Activated CD8-positive, alpha-beta memory T cell treated with anti-CD3 and anti-CD28 coated beads for 24 hours (primary cell): ENCODE results near the gene C1QB.
"Not testable (repeated sequence)": the region's sequence is repeated elsewhere in the genome, so short reads cannot be mapped to it uniquely, and the experiment has no call there.

Source experiments
- DNase-seq: peaks from one replicate; pipeline ENCODE4 v3.0.0-alpha.2; 2020

Gene C1QB

GRCh38 chr1:22670352-22670975 lies 17.4 kb downstream of the C1QB start:
- DNase-seq = no peak

- no peak for DNase-seq
Observed at GRCh38 chr1:22671999-22672398, 19.0 kb downstream of the C1QB start.

- no peak for DNase-seq
Observed at GRCh38 chr1:22673486-22674409, 20.7 kb downstream of the C1QB start.

- no peak for DNase-seq
Observed at GRCh38 chr1:22674410-22674749, 21.3 kb downstream of the C1QB start.

GRCh38 chr1:22676151-22676550 lies 23.1 kb downstream of the C1QB start:
- DNase-seq = not testable (repeated sequence)

- DNase-seq = no peak
Observed at GRCh38 chr1:22676916-22677583, 24.0 kb downstream of the C1QB start.

GRCh38 chr1:22677931-22678896 lies 25.2 kb downstream of the C1QB start:
- no peak for DNase-seq

- no peak for DNase-seq
Observed at GRCh38 chr1:22680726-22681125, 27.7 kb downstream of the C1QB start.

GRCh38 chr1:22681556-22682276 lies 28.7 kb downstream of the C1QB start:
- no peak for DNase-seq

GRCh38 chr1:22683547-22683946 lies 30.5 kb downstream of the C1QB start:
- DNase-seq = no peak

- no peak for DNase-seq
Observed at GRCh38 chr1:22685591-22686059, 32.6 kb downstream of the C1QB start.

GRCh38 chr1:22687191-22687590 lies 34.2 kb downstream of the C1QB start:
- no peak for DNase-seq

GRCh38 chr1:22688466-22688865 lies 35.4 kb downstream of the C1QB start:
- no peak for DNase-seq

- no peak for DNase-seq
Observed at GRCh38 chr1:22689505-22689904, 36.5 kb downstream of the C1QB start.

GRCh38 chr1:22691031-22691753 lies 38.2 kb downstream of the C1QB start:
- no peak for DNase-seq

GRCh38 chr1:22694172-22694571 lies 41.1 kb downstream of the C1QB start:
- DNase-seq = no peak

GRCh38 chr1:22696610-22697009 lies 43.6 kb downstream of the C1QB start:
- no peak for DNase-seq

- no peak for DNase-seq
Observed at GRCh38 chr1:22697980-22698379, 44.9 kb downstream of the C1QB start.

GRCh38 chr1:22699681-22700520 lies 46.9 kb downstream of the C1QB start:
- DNase-seq = no peak
